T follicular helper cell (primary cell): ENCODE measurements around the gene PADI3.
"Not testable (repeated sequence)": the region's sequence is repeated elsewhere in the genome, so short reads cannot be mapped to it uniquely, and the experiment has no call there.

Experiments
- DNase-seq: peaks from one replicate; pipeline ENCODE4 v3.0.0-alpha.2; 2020; ENCODE audit warnings: low read depth

The PADI3 gene

GRCh38 chr1:17305576-17306095 lies 56.7 kb downstream of the PADI3 start:
- no peak for DNase-seq

GRCh38 chr1:17306407-17306806 lies 57.5 kb downstream of the PADI3 start:
- DNase-seq = no peak

- no peak for DNase-seq
Measured at GRCh38 chr1:17306921-17307320, 58.0 kb downstream of the PADI3 start.

- DNase-seq = no peak
Measured at GRCh38 chr1:17307329-17307728, 58.4 kb downstream of the PADI3 start.

- DNase-seq = no peak
Measured at GRCh38 chr1:17307946-17308345, 59.0 kb downstream of the PADI3 start, which contains the start of gene PADI4. TSS of gene PADI4 (plus strand) at chr1:17308197. CDS start at chr1:17308223, 26 bp downstream.

- no peak for DNase-seq
Measured at GRCh38 chr1:17308593-17308992, 59.7 kb downstream of the PADI3 start.

GRCh38 chr1:17309426-17310067 lies 60.6 kb downstream of the PADI3 start:
- DNase-seq = no peak

- no peak for DNase-seq
Measured at GRCh38 chr1:17310068-17310640, 61.3 kb downstream of the PADI3 start.

GRCh38 chr1:17313530-17314309 lies 64.8 kb downstream of the PADI3 start:
- no peak for DNase-seq

GRCh38 chr1:17314491-17314971 lies 65.6 kb downstream of the PADI3 start:
- DNase-seq = no peak

- no peak for DNase-seq
Measured at GRCh38 chr1:17315542-17316130, 66.7 kb downstream of the PADI3 start.

GRCh38 chr1:17316704-17317103 lies 67.8 kb downstream of the PADI3 start:
- DNase-seq = no peak

- no peak for DNase-seq
Measured at GRCh38 chr1:17318262-17318661, 69.4 kb downstream of the PADI3 start.

GRCh38 chr1:17319561-17320350 lies 70.9 kb downstream of the PADI3 start:
- no peak for DNase-seq

- not testable (repeated sequence) for DNase-seq
Measured at GRCh38 chr1:17321857-17322390, 73.0 kb downstream of the PADI3 start.

GRCh38 chr1:17328855-17329254 lies 80.0 kb downstream of the PADI3 start:
- no peak for DNase-seq

GRCh38 chr1:17329610-17330009 lies 80.7 kb downstream of the PADI3 start:
- DNase-seq = no peak

- no peak for DNase-seq
Measured at GRCh38 chr1:17330856-17331255, 82.0 kb downstream of the PADI3 start.

- DNase-seq = no peak
Measured at GRCh38 chr1:17333081-17333480, 84.2 kb downstream of the PADI3 start.
